HEK293 (cell line): Measurements from ENCODE around the gene SEC63.

ENCODE experiments used
- CTCF ChIA-PET: fragments of 350-600 bp; formaldehyde crosslinking; extraction: SDS; loops from one replicate; lab custom pipeline; 2021; ENCODE audit warnings: antibody characterized with exemption; lab: Yijun Ruan, JAX
- POLR2A ChIA-PET: fragments of 300-600 bp; formaldehyde crosslinking; extraction: SDS; loops from one replicate; lab custom pipeline; 2020; ENCODE audit warnings: antibody characterized with exemption, inconsistent platforms; lab: Yijun Ruan, JAX
- H3K27ac ChIP-seq: fragments of 200-500 bp; sonication (Bioruptor generic); 2 replicates; pipeline ENCODE4 v1.5.1; 2014; ENCODE audit warnings: low read depth, low read length, control low read depth, inconsistent platforms; ENCODE audit errors: extremely low read depth
- H3K36me3 ChIP-seq, 2 experiments: fragments of 200-500 bp in 1 of 2; sonication (Bioruptor generic) in 1 of 2; 1 replicate in 1 of 2; 2 replicates in 1 of 2; pipeline ENCODE4 v1.5.1; 2014 to 2017; ENCODE audit warnings: inconsistent platforms in 2 of 2, low read length in 2 of 2; ENCODE audit not compliant: control insufficient read depth in 2 of 2, insufficient read depth in 1 of 2
- H3K4me1 ChIP-seq: fragments of 200-500 bp; sonication (Bioruptor generic); 2 replicates; pipeline ENCODE4 v1.5.1; 2014; ENCODE audit warnings: mild to moderate bottlenecking, low read length, inconsistent platforms; ENCODE audit not compliant: control insufficient read depth, insufficient read depth
- H3K4me3 ChIP-seq: 2 replicates; pipeline ENCODE4 v1.5.1; 2011; ENCODE audit warnings: low read depth, mild to moderate bottlenecking, control low read depth, low read length, moderate library complexity
- H3K9me3 ChIP-seq: fragments of 200-500 bp; sonication (Bioruptor generic); 2 replicates; pipeline ENCODE4 v1.5.1; 2014; ENCODE audit warnings: low read depth, low read length, inconsistent platforms; ENCODE audit not compliant: control insufficient read depth, insufficient read depth
- HOXD13 ChIP-seq: sonication (generic); formaldehyde crosslinking; IDR thresholded peaks from 2 replicates; pipeline ENCODE4 v1.8.0; 2022; ENCODE audit warnings: missing genetic modification reagents, borderline replicate concordance
- IKZF3 ChIP-seq: fragments of 450-650 bp; IDR thresholded peaks from 2 replicates; pipeline ENCODE4 v1.5.0; 2018; ENCODE audit warnings: missing biosample characterization, mild to moderate bottlenecking, missing genetic modification characterization, moderate library complexity
- ZBTB17 ChIP-seq: fragments of 450-650 bp; formaldehyde crosslinking; IDR thresholded peaks from 2 replicates; pipeline ENCODE4 v1.5.1; 2016; ENCODE audit warnings: missing biosample characterization, missing genetic modification characterization
- ZBTB21 ChIP-seq: fragments of 450-650 bp; formaldehyde crosslinking; IDR thresholded peaks from 2 replicates; pipeline ENCODE4 v1.5.1; 2017; ENCODE audit warnings: missing biosample characterization, missing genetic modification characterization
- ZNF169 ChIP-seq: fragments of 450-650 bp; formaldehyde crosslinking; IDR thresholded peaks from 2 replicates; pipeline ENCODE4 v1.5.1; 2016; ENCODE audit warnings: missing biosample characterization, missing genetic modification characterization
- ZNF24 ChIP-seq: fragments of 450-650 bp; formaldehyde crosslinking; IDR thresholded peaks from 2 replicates; pipeline ENCODE4 v1.5.1; 2016; ENCODE audit warnings: missing biosample characterization, missing genetic modification characterization
- ZNF274 ChIP-seq, 2 experiments: fragments of 200-500 bp in 1 of 2; fragments of 450-650 bp in 1 of 2; sonication (Bioruptor generic) in 1 of 2; formaldehyde crosslinking in 1 of 2; IDR thresholded peaks; 2 replicates each; pipeline versions ENCODE4 v1.5.1 to v1.6.1; 2014 to 2016; ENCODE audit warnings: borderline replicate concordance in 1 of 2, inconsistent platforms in 1 of 2, low read length in 1 of 2, missing biosample characterization in 1 of 2, missing genetic modification characterization in 1 of 2
- ZNF37A ChIP-seq: fragments of 450-650 bp; IDR thresholded peaks from 2 replicates; pipeline ENCODE4 v1.5.1; 2018; ENCODE audit warnings: missing biosample characterization, missing genetic modification characterization
- ZNF510 ChIP-seq: fragments of 450-650 bp; formaldehyde crosslinking; IDR thresholded peaks from 2 replicates; pipeline ENCODE4 v1.5.1; 2018; ENCODE audit warnings: mild to moderate bottlenecking, missing genetic modification characterization, missing biosample characterization; ENCODE audit not compliant: insufficient replicate concordance
- ZNF518A ChIP-seq: fragments of 450-650 bp; formaldehyde crosslinking; conservative IDR thresholded peaks from 2 replicates; pipeline ENCODE4 v1.5.1; 2016; ENCODE audit warnings: low read depth, missing biosample characterization, missing genetic modification characterization
- ZNF544 ChIP-seq: fragments of 450-650 bp; formaldehyde crosslinking; IDR thresholded peaks from 2 replicates; pipeline ENCODE4 v1.5.0; 2017; ENCODE audit warnings: missing biosample characterization, missing genetic modification characterization
- ZNF555 ChIP-seq: fragments of 450-650 bp; formaldehyde crosslinking; conservative IDR thresholded peaks from 2 replicates; pipeline ENCODE4 v1.5.1; 2017; ENCODE audit warnings: missing biosample characterization, mild to moderate bottlenecking, missing genetic modification characterization, inconsistent platforms
- ZNF560 ChIP-seq: fragments of 450-650 bp; formaldehyde crosslinking; IDR thresholded peaks from 2 replicates; pipeline ENCODE4 v1.5.1; 2017; ENCODE audit warnings: missing biosample characterization, missing genetic modification characterization, borderline replicate concordance
- ZNF621 ChIP-seq: fragments of 450-650 bp; formaldehyde crosslinking; IDR thresholded peaks from 2 replicates; pipeline ENCODE4 v1.5.1; 2017; ENCODE audit warnings: missing biosample characterization, missing genetic modification characterization
- ZNF658 ChIP-seq: fragments of 450-650 bp; formaldehyde crosslinking; IDR thresholded peaks from 2 replicates; pipeline ENCODE4; 2016; ENCODE audit warnings: missing biosample characterization, missing genetic modification characterization
- ZNF785 ChIP-seq: fragments of 450-650 bp; formaldehyde crosslinking; IDR thresholded peaks from 2 replicates; pipeline ENCODE4 v1.5.1; 2016; ENCODE audit warnings: missing biosample characterization, missing genetic modification characterization
- TF ChIP-seq, protein P1 (sequence below): fragments of 450-650 bp; IDR thresholded peaks from 2 replicates; pipeline ENCODE4 v1.5.1; 2018; ENCODE audit warnings: missing biosample characterization, mild to moderate bottlenecking, missing genetic modification characterization

SEC63 gene

DNA sequence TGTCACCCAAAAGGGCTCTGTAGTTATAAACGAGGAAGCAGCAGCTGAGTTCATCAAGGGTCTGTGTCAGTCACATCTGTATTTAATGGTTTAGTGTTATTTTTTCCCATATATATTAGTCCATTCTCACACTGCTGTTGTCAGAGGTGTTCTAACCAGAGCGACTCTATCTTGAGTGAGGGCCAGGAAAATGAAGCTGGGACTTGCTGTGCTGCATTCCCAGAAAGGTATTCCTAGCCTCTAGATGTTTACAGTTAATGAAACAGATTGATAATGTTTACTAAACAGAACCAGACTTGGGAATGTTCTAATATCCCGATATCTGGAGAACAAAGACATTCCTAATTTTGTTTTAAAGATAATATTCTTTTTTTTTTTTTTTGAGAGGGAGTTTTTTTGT lies 48.0 kb upstream of the SEC63 start:
- Histone ChIP-seq H3K36me3 (no peaks in the 10 kb centered on the region), H3K4me1 (no peaks in the 10 kb centered on the region), H3K9me3 (no peaks in the 10 kb centered on the region), H3K4me3 (no peak overlapping the region), H3K27ac (no peak overlapping the region)
- CTCF ChIA-PET: no interaction called here
- POLR2A ChIA-PET: interaction anchor here (0.6 kb wide), 1 partner anchor 13 kb away, joined by 3 read pairs; no protein-coding TSS in a partner anchor
- TF ChIP-seq ZNF518A (tag by site-specific recombination): no peak
- no peak for TF ChIP-seq ZNF658 (tag by site-specific recombination)
- no peak for TF ChIP-seq ZNF544 (tag by site-specific recombination)
- no peak for TF ChIP-seq HOXD13 (CRISPR knock-in tag)
- no peak for TF ChIP-seq ZBTB17 (tag by site-specific recombination)
- no peak for TF ChIP-seq ZNF510 (tag by site-specific recombination)
- no peak for TF ChIP-seq ZNF37A
- TF ChIP-seq, protein P1, sequence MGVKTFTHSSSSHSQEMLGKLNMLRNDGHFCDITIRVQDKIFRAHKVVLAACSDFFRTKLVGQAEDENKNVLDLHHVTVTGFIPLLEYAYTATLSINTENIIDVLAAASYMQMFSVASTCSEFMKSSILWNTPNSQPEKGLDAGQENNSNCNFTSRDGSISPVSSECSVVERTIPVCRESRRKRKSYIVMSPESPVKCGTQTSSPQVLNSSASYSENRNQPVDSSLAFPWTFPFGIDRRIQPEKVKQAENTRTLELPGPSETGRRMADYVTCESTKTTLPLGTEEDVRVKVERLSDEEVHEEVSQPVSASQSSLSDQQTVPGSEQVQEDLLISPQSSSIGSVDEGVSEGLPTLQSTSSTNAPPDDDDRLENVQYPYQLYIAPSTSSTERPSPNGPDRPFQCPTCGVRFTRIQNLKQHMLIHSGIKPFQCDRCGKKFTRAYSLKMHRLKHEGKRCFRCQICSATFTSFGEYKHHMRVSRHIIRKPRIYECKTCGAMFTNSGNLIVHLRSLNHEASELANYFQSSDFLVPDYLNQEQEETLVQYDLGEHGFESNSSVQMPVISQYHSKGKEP (tag by site-specific recombination): no peak
- TF ChIP-seq ZNF785: no peak
- TF ChIP-seq, all 188 proteins: peak for 0

DNA sequence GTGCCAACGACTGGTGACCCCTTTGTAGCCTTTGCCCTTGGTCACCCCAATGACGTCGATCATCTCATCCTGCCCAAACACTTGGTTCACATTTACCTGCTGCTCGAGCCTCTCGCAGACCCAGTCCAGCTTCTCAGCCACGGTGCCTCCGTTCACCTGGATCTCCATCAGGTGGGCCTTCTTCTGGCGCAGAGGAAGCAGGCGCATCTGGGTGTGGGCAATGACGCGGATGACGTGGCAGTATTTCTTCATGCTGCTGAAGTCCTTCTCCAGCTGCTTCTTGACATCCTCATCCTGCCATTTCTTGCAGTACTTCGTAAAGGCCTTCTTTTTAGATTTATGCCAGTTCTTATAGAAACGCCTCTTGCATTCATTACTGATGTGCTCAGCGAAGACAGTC lies 46.9 kb upstream of the SEC63 start:
- Histone ChIP-seq H3K4me1 (no peaks in the 10 kb centered on the region), H3K4me3 (no peak overlapping the region), H3K9me3 (no peaks in the 10 kb centered on the region), H3K36me3 (no peaks in the 10 kb centered on the region), H3K27ac (no peak overlapping the region)
- POLR2A ChIA-PET: no interaction called here
- CTCF ChIA-PET: interaction anchor here (0.7 kb wide), 1 partner anchor 33 kb away, joined by 4 read pairs; no protein-coding TSS in a partner anchor
- TF ChIP-seq ZNF274 (IDR thresholded peaks at IDR 0.05; ENCODE audit: low read length) (no peak), ZNF274 (tag by site-specific recombination; IDR thresholded peaks at IDR 0.05; ENCODE audit: borderline replicate concordance) (no peak), ZNF621 (tag by site-specific recombination) (no peak), ZBTB21 (tag by site-specific recombination) (no peak), ZNF560 (tag by site-specific recombination) (no peak), ZNF169 (tag by site-specific recombination) (no peak), ZNF555 (tag by site-specific recombination) (no peak), IKZF3 (tag by site-specific recombination) (no peak), ZNF24 (tag by site-specific recombination) (no peak), ZNF510 (tag by site-specific recombination) (no peak)
